Large intestine (tissue), 3 donors: ENCODE data around the gene PDK3. TPM values are rescaled to one million over a fixed set of nuclear protein-coding genes. Genes with fewer than 3 reads are reported as not detected.

ENCODE experiments used
- DNase-seq, 2 donors: peaks; one replicate each; pipeline versions ENCODE4 v3.0.0 to v3.0.0-alpha.2; 2013
- H3K27ac ChIP-seq: one replicate; pipeline ENCODE4 v1.5.1; 2013; ENCODE audit warnings: low read length
- H3K27me3 ChIP-seq: 2 replicates; pipeline ENCODE4 v1.6.1; 2013; ENCODE audit warnings: low read length; ENCODE audit not compliant: control insufficient read depth, insufficient read depth
- H3K36me3 ChIP-seq: 2 replicates; pipeline ENCODE4 v1.6.1; 2013; ENCODE audit warnings: low read length; ENCODE audit not compliant: control insufficient read depth, insufficient read depth
- H3K4me1 ChIP-seq: one replicate; pipeline ENCODE4 v1.6.1; 2013; ENCODE audit warnings: low read length; ENCODE audit not compliant: control insufficient read depth, insufficient read depth
- H3K4me3 ChIP-seq: one replicate; pipeline ENCODE4 v1.5.1; 2013; ENCODE audit warnings: low read length
- H3K9me3 ChIP-seq: one replicate; pipeline ENCODE4 v1.6.1; 2013; ENCODE audit warnings: mild to moderate bottlenecking, low read depth, low read length, moderate library complexity; ENCODE audit not compliant: control insufficient read depth
- WGBS: methylation state at CpG from one replicate; pipeline ENCODE4 v1.1.5; 2013; ENCODE audit warnings: low lambda C conversion rate; ENCODE audit not compliant: insufficient coverage; 5-methylcytosine and 5-hydroxymethylcytosine counted together
- polyA plus RNA-seq: library from polyadenylated mRNA; unstranded; fragments of 120-200 nt; gene quantifications from one replicate; pipeline ENCODE4 v1.2.1, GENCODE V29; 2013

Gene PDK3
- polyA plus RNA-seq, 1 donor, result 13.3 TPM

DNA sequence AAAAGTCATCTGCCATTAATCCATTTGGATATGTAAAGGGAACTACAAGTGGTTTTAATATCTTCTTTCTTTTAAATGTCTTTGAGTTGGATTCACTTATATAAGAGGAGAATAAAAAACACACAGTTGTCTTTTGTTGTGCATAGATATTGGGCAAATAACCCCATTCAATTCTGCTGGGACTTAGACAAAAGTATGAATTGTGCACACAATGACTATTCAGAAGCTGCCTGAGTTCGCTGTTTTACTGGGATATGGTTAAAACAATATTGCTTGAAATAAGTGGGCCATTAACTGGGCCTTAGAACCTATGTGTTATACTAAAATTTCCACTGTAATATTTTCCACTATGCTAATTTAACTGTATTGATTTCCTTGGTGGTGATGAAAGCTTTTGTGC is 110.4 kb downstream of the PDK3 start:
- no peak overlapping the region for H3K27ac ChIP-seq
- no peaks in the 10 kb centered on the region for H3K36me3 ChIP-seq
- no peaks in the 10 kb centered on the region for H3K27me3 ChIP-seq
- no peaks in the 10 kb centered on the region for H3K9me3 ChIP-seq
- DNase-seq, result no peak
- WGBS, result no CpG with 5 or more reads among the region's 1 CpG
- H3K4me1 ChIP-seq, result no peaks in the 10 kb centered on the region
- H3K4me3 ChIP-seq, result no peak overlapping the region

GRCh38 chrX:24577091-24577490 is 112.0 kb downstream of the PDK3 start:
- H3K4me3 ChIP-seq, result no peak overlapping the region
- WGBS, result no CpG with 5 or more reads among the region's 9 CpGs
- no peaks in the 10 kb centered on the region for H3K27me3 ChIP-seq

More at GRCh38 chrX:24577091-24577490, 112.0 kb downstream of the PDK3 start:
- Histone ChIP-seq H3K4me1 (no peaks in the 10 kb centered on the region), H3K9me3 (no peaks in the 10 kb centered on the region), H3K27ac (no peak overlapping the region), H3K36me3 (no peaks in the 10 kb centered on the region)
- DNase-seq, result no peak

Other genes with a start within 250 kb of the PDK3 start
- 0.04 TPM for gene SUPT20HL2, start 151.2 kb upstream of the PDK3 start, polyA plus RNA-seq
- 0.10 TPM for gene SUPT20HL1, start 104.6 kb upstream of the PDK3 start, polyA plus RNA-seq
- gene PCYT1B, start 182.1 kb downstream of the PDK3 start, polyA plus RNA-seq, result 3.8 TPM
- 10.4 TPM for gene POLA1, start 228.6 kb downstream of the PDK3 start, polyA plus RNA-seq